Dermis blood vessel endothelial cell (primary cell): ENCODE results near the gene STRC. TPM values are rescaled to one million over a fixed set of nuclear protein-coding genes. Genes with fewer than 3 reads are reported as not detected.
"Not testable (repeated sequence)": the region's sequence is repeated elsewhere in the genome, so short reads cannot be mapped to it uniquely, and the experiment has no call there.

Source experiments
- DNase-seq: peaks from one replicate; pipeline ENCODE4 v3.0.0; 2010
- total RNA-seq: library from RNA; depleted of rRNA; stranded (reverse); fragments of >200 nt; gene quantifications from 2 replicates; pipeline ENCODE4 v1.2.3, GENCODE V29; 2014

The STRC gene
- total RNA-seq, 1 donor from 2014 or later: not detected

DNA sequence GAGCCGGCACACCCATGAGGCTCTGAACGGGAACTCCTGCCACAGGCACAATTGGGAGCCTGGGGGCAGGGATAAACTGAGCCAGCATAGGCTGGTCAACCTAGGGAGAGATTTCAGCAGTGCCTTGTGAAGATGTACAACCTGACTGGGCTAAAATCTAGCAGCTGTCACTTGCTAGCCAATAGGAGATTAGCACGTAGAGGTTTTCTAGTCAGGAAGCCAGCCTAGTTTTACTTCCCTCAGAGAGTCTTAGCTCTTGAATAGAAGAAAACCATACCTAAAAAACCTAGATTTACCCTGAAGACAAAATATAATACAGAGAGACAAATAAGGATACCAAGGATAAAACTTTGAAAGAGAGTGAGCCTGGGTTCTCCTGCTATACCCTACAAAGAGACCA, 55.8 kb downstream of the STRC start:
- not testable (repeated sequence) for DNase-seq

DNA sequence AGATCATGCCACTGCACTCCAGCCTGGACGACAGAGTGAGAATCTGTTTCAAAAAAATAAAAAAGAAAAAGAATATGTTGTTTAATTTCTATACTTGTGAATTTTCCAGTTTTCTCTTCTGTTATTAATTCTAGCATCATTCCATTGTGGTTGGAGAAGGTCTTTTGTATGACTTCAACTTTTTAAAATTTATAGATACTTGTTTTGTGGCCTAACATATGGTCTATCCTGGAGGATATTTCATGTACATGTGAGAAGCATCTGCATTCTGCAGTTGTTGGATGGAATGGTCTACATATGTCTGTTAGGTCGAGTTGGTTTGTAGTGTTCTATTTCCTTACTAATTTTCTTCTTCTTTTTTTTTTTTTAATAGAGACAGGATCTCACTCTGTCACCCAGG, 65.6 kb downstream of the STRC start:
- DNase-seq: no peak

DNA sequence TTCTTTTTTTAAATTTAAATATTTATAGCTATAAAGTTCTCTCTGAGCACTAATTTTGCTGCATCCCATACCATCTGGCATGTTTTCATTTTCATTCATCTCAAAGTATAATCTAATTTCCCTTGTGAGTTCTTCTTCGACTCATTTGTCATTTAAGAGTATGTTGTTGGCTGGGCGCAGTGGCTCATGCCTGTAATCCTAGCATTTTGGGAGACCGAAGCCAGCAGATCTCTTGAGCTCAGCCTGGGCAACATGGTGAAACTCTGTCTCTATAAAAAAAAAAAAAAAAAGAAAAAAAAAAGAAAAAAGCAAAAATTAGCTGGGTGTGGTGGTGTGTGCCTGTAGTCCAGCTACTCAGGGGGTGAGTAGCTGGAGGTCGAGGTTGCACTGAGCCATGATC, 66.3 kb downstream of the STRC start:
- no peak for DNase-seq

DNA sequence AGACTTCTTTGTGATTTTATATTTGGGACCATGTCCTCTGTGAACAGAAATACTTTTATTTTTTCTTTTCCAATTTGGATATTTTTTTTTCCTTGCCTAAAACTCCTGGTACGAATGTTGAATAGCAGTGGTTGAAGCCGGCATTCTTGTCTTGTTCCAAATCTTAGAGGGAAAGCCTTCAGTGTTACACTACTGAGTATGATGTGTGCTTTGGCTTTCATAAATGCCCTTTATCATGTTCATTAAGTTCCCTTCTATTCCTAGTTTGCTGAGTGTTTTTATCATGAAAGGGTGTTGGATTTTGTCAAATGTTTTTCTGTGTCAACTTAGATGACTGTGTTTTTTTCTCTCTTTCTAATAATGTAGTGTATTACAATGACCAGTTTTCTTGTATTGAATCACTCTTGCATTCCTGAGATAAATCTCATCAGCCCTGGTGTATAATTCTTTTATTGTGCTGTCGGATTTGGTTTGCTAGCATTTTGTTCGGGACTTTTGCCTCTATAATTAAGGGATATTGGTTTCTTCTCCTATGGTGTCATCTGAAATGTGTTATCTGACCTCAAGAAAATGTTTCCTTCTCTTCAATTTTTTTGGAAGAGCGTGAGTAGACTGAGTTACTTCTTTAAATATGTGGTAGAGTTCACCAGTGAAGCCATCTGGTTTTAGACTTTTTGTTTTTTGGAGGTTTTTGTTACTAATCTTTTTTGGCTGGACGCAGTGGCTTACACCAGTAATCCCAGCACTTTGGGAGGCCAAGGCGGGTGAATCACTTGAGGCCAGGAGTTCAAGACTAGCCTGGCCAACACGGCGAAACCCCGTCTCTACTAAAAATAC, 67.9 kb downstream of the STRC start:
- DNase-seq: no peak

Other genes starting within 250 kb of the STRC start
- 19.9 and 31.3 TPM in 2 replicates for gene ZSCAN29, start 247.8 kb downstream of the STRC start, total RNA-seq
- 15.3 and 15.7 TPM in 2 replicates for gene TUBGCP4, start 247.7 kb downstream of the STRC start, total RNA-seq
- gene TP53BP1, start 125.6 kb downstream of the STRC start, total RNA-seq: 62.6 and 76.5 TPM in 2 replicates
- gene MAP1A, start 101.2 kb downstream of the STRC start, total RNA-seq: 0.33 and 0.34 TPM in 2 replicates
- gene PPIP5K1, start 28.6 kb downstream of the STRC start, total RNA-seq: 8.8 and 15.0 TPM in 2 replicates
- gene CKMT1B, start 24.8 kb downstream of the STRC start, total RNA-seq: not detected in 2 replicates
- gene CATSPER2, start 30.0 kb upstream of the STRC start, total RNA-seq: 0.17 and 0.33 TPM in 2 replicates
- gene CKMT1A, start 75.1 kb upstream of the STRC start, total RNA-seq: not detected in 2 replicates
- gene PDIA3, start 127.6 kb upstream of the STRC start, total RNA-seq: 155 and 423 TPM in 2 replicates
- gene ELL3, start 158.2 kb upstream of the STRC start, total RNA-seq: 2.9 and 5.4 TPM in 2 replicates
- 787 and 1,230 TPM in 2 replicates for gene SERF2, start 173.5 kb upstream of the STRC start, total RNA-seq
- gene SERINC4, start 181.4 kb upstream of the STRC start, total RNA-seq: not detected in 2 replicates
- gene HYPK, start 181.8 kb upstream of the STRC start, total RNA-seq: 2.9 and 4.6 TPM in 2 replicates
- gene MFAP1, start 205.9 kb upstream of the STRC start, total RNA-seq: 36.1 and 41.1 TPM in 2 replicates
- gene WDR76, start 208.2 kb upstream of the STRC start, total RNA-seq: 10.4 and 17.8 TPM in 2 replicates